H1 (cell line): Measurements from ENCODE around the gene CITED1. TPM values are rescaled to one million over a fixed set of nuclear protein-coding genes. Genes with fewer than 3 reads are reported as not detected.

Experiments
- CTCF ChIA-PET: fragments of 300-600 bp; sonication (Branson Sonifier 250); formaldehyde crosslinking; loops from one replicate; lab custom pipeline; 2021; ENCODE audit not compliant: partially characterized antibody; lab: Charles Lee
- POLR2A ChIA-PET: fragments of 300-600 bp; sonication (Branson Sonifier 250); formaldehyde crosslinking; loops from one replicate; lab custom pipeline; 2021; ENCODE audit warnings: inconsistent platforms; ENCODE audit not compliant: partially characterized antibody; lab: Charles Lee
- DNase-seq, 2 experiments: peaks; one replicate each; pipeline versions ENCODE4 v3.0.0 to v3.0.0-alpha.2; 2010 to 2022; ENCODE audit warnings: low spot score in 2 of 2, low read depth in 1 of 2, mixed read lengths in 1 of 2
- FAIRE-seq: peaks from 2 replicates; lab custom pipeline; 2011; peaks lifted over from hg19 to GRCh38; lab: Jason Lieb, UNC
- H2AFZ ChIP-seq: 2 replicates; pipeline ENCODE4 v1.8.1; 2012; ENCODE audit warnings: low read length, inconsistent platforms
- H2AK5ac ChIP-seq: 2 replicates; pipeline ENCODE4 v1.6.1; 2013; ENCODE audit warnings: low read depth, low read length
- H2BK120ac ChIP-seq: replicated peaks from 2 replicates; pipeline ENCODE3; 2013; ENCODE audit warnings: low read depth, low read length, inconsistent platforms
- H2BK12ac ChIP-seq: 2 replicates; pipeline ENCODE4 v1.6.1; 2013; ENCODE audit warnings: low read depth, low read length
- H2BK15ac ChIP-seq: 2 replicates; pipeline ENCODE4 v1.6.1; 2013; ENCODE audit warnings: low read length
- H2BK20ac ChIP-seq: 2 replicates; pipeline ENCODE4 v1.6.1; 2013; ENCODE audit warnings: low read length
- H2BK5ac ChIP-seq: 2 replicates; pipeline ENCODE4 v1.6.1; 2013; ENCODE audit warnings: low read depth, low read length
- H3K14ac ChIP-seq: 2 replicates; pipeline ENCODE4 v1.6.1; 2013; ENCODE audit warnings: inconsistent platforms; ENCODE audit not compliant: insufficient read length
- H3K18ac ChIP-seq: 2 replicates; pipeline ENCODE4 v1.6.1; 2013; ENCODE audit warnings: low read length; ENCODE audit errors: extremely low read depth
- H3K23ac ChIP-seq: 2 replicates; pipeline ENCODE4 v1.6.1; 2013; ENCODE audit warnings: inconsistent platforms; ENCODE audit not compliant: insufficient read length
- H3K23me2 ChIP-seq: 2 replicates; pipeline ENCODE4 v1.6.1; 2013; ENCODE audit warnings: low read depth, low read length
- H3K27ac ChIP-seq: 2 replicates; pipeline ENCODE4 v1.6.1; 2011; ENCODE audit warnings: low read depth, low read length, inconsistent platforms
- H3K27me3 ChIP-seq, 4 experiments: replicated peaks in 1 of 4; 1 replicate in 1 of 4; 2 replicates in 3 of 4; pipeline versions ENCODE4 v1.6.1 to v1.8.1; 2011 to 2013; ENCODE audit warnings: low read length in 3 of 4, mild to moderate bottlenecking in 3 of 4, inconsistent platforms in 2 of 4, mixed read lengths in 2 of 4, moderate library complexity in 1 of 4; ENCODE audit not compliant: control insufficient read depth in 3 of 4, insufficient read depth in 3 of 4; ENCODE audit errors: extremely low read depth in 1 of 4
- H3K36me3 ChIP-seq, 4 experiments: 2 replicates each; pipeline versions ENCODE4 v1.6.1 to v1.8.1; 2011 to 2013; ENCODE audit warnings: mild to moderate bottlenecking in 4 of 4, low read length in 3 of 4, moderate library complexity in 2 of 4, control low read depth in 1 of 4, inconsistent platforms in 1 of 4; ENCODE audit not compliant: insufficient read depth in 4 of 4, control insufficient read depth in 2 of 4
- H3K4ac ChIP-seq: replicated peaks from 2 replicates; pipeline ENCODE3; 2013; ENCODE audit warnings: low read length, low read depth, mixed read lengths, inconsistent platforms; ENCODE audit not compliant: insufficient read length
- H3K4me1 ChIP-seq, 4 experiments: replicated peaks in 1 of 4; 1 replicate in 1 of 4; 2 replicates in 3 of 4; pipeline versions ENCODE4 v1.6.1 to v1.8.1; 2011 to 2013; ENCODE audit warnings: low read length in 3 of 4, inconsistent platforms in 2 of 4, mixed read lengths in 1 of 4; ENCODE audit not compliant: insufficient read depth in 4 of 4, control insufficient read depth in 3 of 4
- H3K4me2 ChIP-seq, 2 experiments: 2 replicates each; pipeline versions ENCODE4 v1.6.1 to v1.8.1; 2011 to 2013; ENCODE audit warnings: low read depth in 2 of 2, low read length in 2 of 2, control low read depth in 1 of 2, inconsistent platforms in 1 of 2, mild to moderate bottlenecking in 1 of 2; ENCODE audit not compliant: insufficient read depth in 1 of 2
- H3K4me3 ChIP-seq, 4 experiments: fragments of 200-600, 300-600 bp in 1 of 4; sonication (generic), shearing (Covaris generic), sonication (Bioruptor Twin) in 1 of 4; 2 replicates each; pipeline versions ENCODE4 v1.5.1 to v1.8.1; 2011 to 2016; ENCODE audit warnings: low read length in 4 of 4, low read depth in 3 of 4, control low read depth in 2 of 4, inconsistent platforms in 2 of 4, mild to moderate bottlenecking in 2 of 4, mixed read lengths in 1 of 4, moderate library complexity in 1 of 4; ENCODE audit not compliant: insufficient read depth in 2 of 4; ENCODE audit errors: extremely low read depth in 1 of 4
- H3K56ac ChIP-seq: replicated peaks from 2 replicates; pipeline ENCODE3; 2013; ENCODE audit warnings: low read depth, mild to moderate bottlenecking, mixed read lengths, low read length, inconsistent platforms; ENCODE audit not compliant: insufficient read length
- H3K79me1 ChIP-seq: 2 replicates; pipeline ENCODE4 v1.6.1; 2013; ENCODE audit warnings: low read depth, low read length, control low read depth
- H3K79me2 ChIP-seq, 2 experiments: 2 replicates each; pipeline versions ENCODE4 v1.6.1 to v1.8.1; 2012 to 2013; ENCODE audit warnings: low read length in 2 of 2, mild to moderate bottlenecking in 2 of 2, inconsistent platforms in 1 of 2; ENCODE audit not compliant: insufficient read depth in 2 of 2, control insufficient read depth in 1 of 2
- H3K9ac ChIP-seq, 4 experiments: replicated peaks in 1 of 4; 1 replicate in 1 of 4; 2 replicates in 3 of 4; pipeline versions ENCODE4 v1.6.1 to v1.8.1; 2011 to 2013; ENCODE audit warnings: low read depth in 3 of 4, low read length in 3 of 4, control low read depth in 2 of 4, mild to moderate bottlenecking in 2 of 4, moderate library complexity in 2 of 4, inconsistent platforms in 1 of 4; ENCODE audit errors: extremely low read depth in 1 of 4
- H3K9me3 ChIP-seq, 2 experiments: 2 replicates each; pipeline versions ENCODE4 v1.6.1 to v1.8.1; 2012 to 2013; ENCODE audit warnings: mild to moderate bottlenecking in 2 of 2, moderate library complexity in 2 of 2, control low read depth in 1 of 2, inconsistent platforms in 1 of 2, low read depth in 1 of 2, low read length in 1 of 2, mixed read lengths in 1 of 2; ENCODE audit not compliant: insufficient read depth in 2 of 2
- H4K20me1 ChIP-seq, 2 experiments: replicated peaks in 1 of 2; 2 replicates each; pipeline versions ENCODE3 to v1.8.1; 2011 to 2013; ENCODE audit warnings: inconsistent platforms in 2 of 2, low read length in 2 of 2, mild to moderate bottlenecking in 1 of 2; ENCODE audit not compliant: insufficient read depth in 2 of 2, control insufficient read depth in 1 of 2
- H4K5ac ChIP-seq: 2 replicates; pipeline ENCODE4 v1.6.1; 2013; ENCODE audit warnings: low read length, low read depth, mixed read lengths, inconsistent platforms; ENCODE audit not compliant: insufficient read length
- H4K8ac ChIP-seq: 2 replicates; pipeline ENCODE4 v1.8.0; 2013; ENCODE audit warnings: mild to moderate bottlenecking, moderate library complexity, low read length, inconsistent platforms; ENCODE audit not compliant: insufficient read depth; ENCODE audit errors: extremely low read depth
- H4K91ac ChIP-seq: replicated peaks from 2 replicates; pipeline ENCODE3; 2013; ENCODE audit warnings: low read length, mixed read lengths, inconsistent platforms; ENCODE audit not compliant: insufficient read length
- CHD1 ChIP-seq: IDR thresholded peaks from 2 replicates; pipeline ENCODE4 v1.6.1; 2012; ENCODE audit warnings: low read depth, low read length, improper control_type of control experiment
- CREB1 ChIP-seq: IDR thresholded peaks from 2 replicates; pipeline ENCODE4 v1.6.1; 2012; ENCODE audit warnings: inconsistent platforms
- FOSL1 ChIP-seq: IDR thresholded peaks from 2 replicates; pipeline ENCODE4 v1.6.1; 2011; ENCODE audit warnings: mild to moderate bottlenecking, low read depth, low read length, moderate library complexity; ENCODE audit not compliant: insufficient read depth
- HDAC6 ChIP-seq: IDR thresholded peaks from one replicate; pipeline ENCODE4 v1.7.1; 2012; ENCODE audit warnings: low read depth, mild to moderate bottlenecking, inconsistent platforms, low read length, moderate library complexity
- JUND ChIP-seq: IDR thresholded peaks from 2 replicates; pipeline ENCODE4 v1.6.1; 2011; ENCODE audit warnings: mild to moderate bottlenecking, improper control_type of control experiment, low read length
- KDM5A ChIP-seq: fragments of 200-600 bp; IDR thresholded peaks from 2 replicates; pipeline ENCODE4 v1.7.1; 2012; ENCODE audit warnings: mild to moderate bottlenecking, low read length, inconsistent platforms, mixed read lengths
- MAFK ChIP-seq: IDR thresholded peaks from 2 replicates; pipeline ENCODE4 v1.6.1; 2012; ENCODE audit warnings: low read depth, mild to moderate bottlenecking, improper control_type of control experiment, low read length
- NANOG ChIP-seq: IDR thresholded peaks from 2 replicates; pipeline ENCODE4 v1.6.1; 2011; ENCODE audit warnings: low read length, low read depth, mild to moderate bottlenecking, inconsistent platforms; ENCODE audit not compliant: insufficient read depth, poor library complexity, severe bottlenecking
- SIN3A ChIP-seq, 2 experiments: IDR thresholded peaks in 1 of 2; conservative IDR thresholded peaks in 1 of 2; 2 replicates each; pipeline ENCODE4 v1.6.1; 2011 to 2012; ENCODE audit warnings: low read length in 2 of 2, improper control_type of control experiment in 1 of 2, low read depth in 1 of 2, mild to moderate bottlenecking in 1 of 2
- SIX5 ChIP-seq: IDR thresholded peaks from 2 replicates; pipeline ENCODE4 v1.6.1; 2011; ENCODE audit warnings: mild to moderate bottlenecking, low read depth, low read length
- TAF1 ChIP-seq: IDR thresholded peaks from 2 replicates; pipeline ENCODE4 v1.6.1; 2011; ENCODE audit warnings: mild to moderate bottlenecking, low read depth, low read length
- TAF7 ChIP-seq: optimal IDR thresholded peaks from 2 replicates; pipeline ENCODE3; 2011; ENCODE audit warnings: low read depth, mild to moderate bottlenecking, inconsistent platforms, low read length, moderate library complexity, borderline replicate concordance
- WGBS, 2 experiments: shearing (Covaris generic) in 1 of 2; methylation state at CpG; one replicate each; pipeline versions ENCODE4 v1.1.6 to v1.1.7; 2013 to 2015; ENCODE audit warnings: low lambda C conversion rate in 2 of 2, mixed read lengths in 2 of 2, inconsistent platforms in 1 of 2, low coverage in 1 of 2, missing lambda C conversion rate in 1 of 2; ENCODE audit not compliant: insufficient replicate concordance in 2 of 2, insufficient coverage in 1 of 2, insufficient read length in 1 of 2; ENCODE audit errors: extremely low coverage in 1 of 2, missing lambda C conversion rate in 1 of 2; 5-methylcytosine and 5-hydroxymethylcytosine counted together
- polyA plus RNA-seq, 7 experiments: library from polyadenylated mRNA; depleted of rRNA in 3 of 7; stranded (reverse) in 5 of 7; unstranded in 2 of 7; fragments of >200 nt in 5 of 7; fragments of 200-250 nt in 2 of 7; gene quantifications; 1 replicate in 5 of 7; 2 replicates in 1 of 7; 4 replicates in 1 of 7; pipeline versions ENCODE4 v1.2.1 to v1.2.3, GENCODE V29; 2011 to 2013; ENCODE audit warnings: missing spikeins in 2 of 7, mixed read lengths in 2 of 7
- total RNA-seq: library from RNA; stranded (reverse); fragmentation: NEBNext Ultra II Directional; extraction: Animal tissue kit (Norgen Biotek cat#: 25700); gene quantifications from 2 replicates; pipeline ENCODE4 v1.2.1, GENCODE V29; 2021
- TF ChIP-seq, protein P1 (sequence below): IDR thresholded peaks from 2 replicates; pipeline ENCODE4 v1.6.1; 2012; ENCODE audit warnings: inconsistent platforms
- TF ChIP-seq, protein P2 (sequence below): IDR thresholded peaks from 2 replicates; pipeline ENCODE4 v1.6.1; 2012; ENCODE audit warnings: inconsistent platforms

Gene CITED1
- total and polyA plus RNA-seq, 2 of the 8 experiments (the other 6 are each of a cell fraction or from before 2014, with no cell fraction given): 1.2 to 2.4 TPM

DNA sequence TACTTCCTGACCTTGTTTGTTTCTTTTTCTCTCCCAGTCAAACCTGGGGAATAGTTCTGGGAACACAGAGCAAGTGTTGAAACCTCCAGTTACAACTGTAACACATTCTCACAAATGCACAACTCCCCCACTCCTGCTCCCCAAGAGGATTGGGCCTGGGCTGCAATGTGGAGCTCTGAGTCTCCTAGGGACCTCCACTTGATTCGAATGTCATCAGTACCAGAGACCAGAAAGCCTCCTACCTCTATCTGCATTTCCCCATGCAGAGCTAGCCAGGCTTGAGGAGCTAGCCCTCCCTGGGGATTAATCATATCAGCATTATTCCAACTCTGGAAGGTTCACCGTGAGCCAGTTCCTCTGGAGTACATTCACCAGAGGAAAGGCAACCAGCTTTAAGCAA, 41.7 kb upstream of the CITED1 start:
- no peak overlapping the region for H4K5ac ChIP-seq
- no peaks in the 10 kb centered on the region; a peak in 1 of 8 replicates for H3K36me3 ChIP-seq
- H3K4me1 ChIP-seq: peaks cover 1 to 3% (median 3%) of the 10 kb centered on the region in 4 experiments; a peak in 5 of 7 replicates
- peaks cover 0 to 1% of the 10 kb centered on the region in 2 experiments for H4K20me1 ChIP-seq
- no peaks in the 10 kb centered on the region for H3K79me2 ChIP-seq
- no peaks in the 10 kb centered on the region for H3K9me3 ChIP-seq
- H2BK5ac ChIP-seq: no peak overlapping the region
- FAIRE-seq: no peak
- H3K23ac ChIP-seq: no peak overlapping the region
- no peak overlapping the region for H3K4ac ChIP-seq
- H4K8ac ChIP-seq: no peak overlapping the region
- H3K14ac ChIP-seq: no peak overlapping the region
- no peaks in the 10 kb centered on the region for H3K79me1 ChIP-seq
- no peak overlapping the region for H2BK120ac ChIP-seq
- H2BK12ac ChIP-seq: no peak overlapping the region
- H3K27ac ChIP-seq: no peak overlapping the region
- no peak for DNase-seq
- no peak overlapping the region for H3K4me3 ChIP-seq
- no peak overlapping the region for H2BK20ac ChIP-seq
- POLR2A ChIA-PET: interaction anchor here (1.0 to 1.5 kb wide), 2 partner anchors 41 to 78 kb away, joined by 3 to 4 read pairs; partner anchors contain the start of gene CITED1
- H3K18ac ChIP-seq: no peak overlapping the region
- no peak overlapping the region for H2AFZ ChIP-seq
- no peaks in the 10 kb centered on the region for H3K27me3 ChIP-seq
- TF ChIP-seq CHD1 (no peak), CREB1 (no peak), NANOG (no peak), MAFK (no peak), HDAC6 (no peak), JUND (no peak), SIN3A (conservative IDR thresholded peaks at IDR 0.05 in 1 of 2, IDR thresholded peaks at IDR 0.05 in 1 of 2; ENCODE audit: low read depth in 1 of 2, low read length in 2 of 2) (no peak), FOSL1 (no peak), SIX5 (no peak), TAF1 (no peak), TAF7 (no peak), KDM5A (no peak)
- TF ChIP-seq, protein P1, sequence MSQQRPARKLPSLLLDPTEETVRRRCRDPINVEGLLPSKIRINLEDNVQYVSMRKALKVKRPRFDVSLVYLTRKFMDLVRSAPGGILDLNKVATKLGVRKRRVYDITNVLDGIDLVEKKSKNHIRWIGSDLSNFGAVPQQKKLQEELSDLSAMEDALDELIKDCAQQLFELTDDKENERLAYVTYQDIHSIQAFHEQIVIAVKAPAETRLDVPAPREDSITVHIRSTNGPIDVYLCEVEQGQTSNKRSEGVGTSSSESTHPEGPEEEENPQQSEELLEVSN: no peak
- TF ChIP-seq, protein P2, sequence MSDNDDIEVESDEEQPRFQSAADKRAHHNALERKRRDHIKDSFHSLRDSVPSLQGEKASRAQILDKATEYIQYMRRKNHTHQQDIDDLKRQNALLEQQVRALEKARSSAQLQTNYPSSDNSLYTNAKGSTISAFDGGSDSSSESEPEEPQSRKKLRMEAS: no peak
- H2BK15ac ChIP-seq: no peak overlapping the region
- no peak overlapping the region for H3K9ac ChIP-seq
- no peak overlapping the region for H2AK5ac ChIP-seq
- no peak overlapping the region for H3K56ac ChIP-seq
- WGBS, 2 experiments: 94% methylated on average over 2 of the region's 2 CpGs; no CpG with 5 or more reads in 1 of the 2 experiments
- no peaks in the 10 kb centered on the region for H3K23me2 ChIP-seq
- CTCF ChIA-PET: interaction anchor here (1.6 kb wide), 1 partner anchor 49 kb away, joined by 5 read pairs; no protein-coding TSS in a partner anchor
- H4K91ac ChIP-seq: no peak overlapping the region
- H3K4me2 ChIP-seq: no peak overlapping the region
